HEK293 (cell line): ENCODE measurements around the gene CASK.

Experiments
- CTCF ChIA-PET: fragments of 350-600 bp; formaldehyde crosslinking; extraction: SDS; loops from one replicate; lab custom pipeline; 2021; ENCODE audit warnings: antibody characterized with exemption; lab: Yijun Ruan, JAX
- POLR2A ChIA-PET: fragments of 300-600 bp; formaldehyde crosslinking; extraction: SDS; loops from one replicate; lab custom pipeline; 2020; ENCODE audit warnings: antibody characterized with exemption, inconsistent platforms; lab: Yijun Ruan, JAX
- H3K27ac ChIP-seq: fragments of 200-500 bp; sonication (Bioruptor generic); 2 replicates; pipeline ENCODE4 v1.5.1; 2014; ENCODE audit warnings: low read depth, low read length, control low read depth, inconsistent platforms; ENCODE audit errors: extremely low read depth
- H3K36me3 ChIP-seq, 2 experiments: fragments of 200-500 bp in 1 of 2; sonication (Bioruptor generic) in 1 of 2; 1 replicate in 1 of 2; 2 replicates in 1 of 2; pipeline ENCODE4 v1.5.1; 2014 to 2017; ENCODE audit warnings: inconsistent platforms in 2 of 2, low read length in 2 of 2; ENCODE audit not compliant: control insufficient read depth in 2 of 2, insufficient read depth in 1 of 2
- H3K4me1 ChIP-seq: fragments of 200-500 bp; sonication (Bioruptor generic); 2 replicates; pipeline ENCODE4 v1.5.1; 2014; ENCODE audit warnings: mild to moderate bottlenecking, low read length, inconsistent platforms; ENCODE audit not compliant: control insufficient read depth, insufficient read depth
- H3K4me3 ChIP-seq: 2 replicates; pipeline ENCODE4 v1.5.1; 2011; ENCODE audit warnings: low read depth, mild to moderate bottlenecking, control low read depth, low read length, moderate library complexity
- H3K9me3 ChIP-seq: fragments of 200-500 bp; sonication (Bioruptor generic); 2 replicates; pipeline ENCODE4 v1.5.1; 2014; ENCODE audit warnings: low read depth, low read length, inconsistent platforms; ENCODE audit not compliant: control insufficient read depth, insufficient read depth
- ATF2 ChIP-seq: fragments of 450-650 bp; formaldehyde crosslinking; IDR thresholded peaks from 2 replicates; pipeline ENCODE4 v1.5.1; 2016; ENCODE audit warnings: missing biosample characterization, missing genetic modification characterization, low read depth
- HOXC10 ChIP-seq: sonication (generic); formaldehyde crosslinking; IDR thresholded peaks from 2 replicates; pipeline ENCODE4 v1.8.1; 2023; ENCODE audit warnings: mild to moderate bottlenecking, missing genetic modification reagents
- IKZF3 ChIP-seq: fragments of 450-650 bp; IDR thresholded peaks from 2 replicates; pipeline ENCODE4 v1.5.0; 2018; ENCODE audit warnings: missing biosample characterization, mild to moderate bottlenecking, missing genetic modification characterization, moderate library complexity
- KLF10 ChIP-seq: fragments of 450-650 bp; IDR thresholded peaks from 2 replicates; pipeline ENCODE4 v1.5.1; 2018; ENCODE audit warnings: missing biosample characterization, mild to moderate bottlenecking, missing genetic modification characterization
- KLF8 ChIP-seq: fragments of 450-650 bp; formaldehyde crosslinking; IDR thresholded peaks from 2 replicates; pipeline ENCODE4 v1.5.1; 2016; ENCODE audit warnings: missing biosample characterization, missing genetic modification characterization
- KLF9 ChIP-seq: fragments of 450-650 bp; formaldehyde crosslinking; IDR thresholded peaks from 2 replicates; pipeline ENCODE4 v1.5.1; 2016; ENCODE audit warnings: missing biosample characterization, missing genetic modification characterization, low read depth
- PRDM4 ChIP-seq: fragments of 450-650 bp; formaldehyde crosslinking; IDR thresholded peaks from 2 replicates; pipeline ENCODE4 v1.5.1; 2017; ENCODE audit warnings: missing biosample characterization, missing genetic modification characterization
- PRDM6 ChIP-seq: fragments of 450-650 bp; formaldehyde crosslinking; IDR thresholded peaks from 2 replicates; pipeline ENCODE4 v1.5.1; 2017; ENCODE audit warnings: missing biosample characterization, missing genetic modification characterization
- ZBTB17 ChIP-seq: fragments of 450-650 bp; formaldehyde crosslinking; IDR thresholded peaks from 2 replicates; pipeline ENCODE4 v1.5.1; 2016; ENCODE audit warnings: missing biosample characterization, missing genetic modification characterization
- ZFP37 ChIP-seq: fragments of 450-650 bp; formaldehyde crosslinking; IDR thresholded peaks from 2 replicates; pipeline ENCODE4 v1.5.1; 2016; ENCODE audit warnings: missing biosample characterization, missing genetic modification characterization
- ZNF132 ChIP-seq: fragments of 450-650 bp; formaldehyde crosslinking; IDR thresholded peaks from 2 replicates; pipeline ENCODE4 v1.5.1; 2017; ENCODE audit warnings: missing biosample characterization, missing genetic modification characterization, borderline replicate concordance
- ZNF169 ChIP-seq: fragments of 450-650 bp; formaldehyde crosslinking; IDR thresholded peaks from 2 replicates; pipeline ENCODE4 v1.5.1; 2016; ENCODE audit warnings: missing biosample characterization, missing genetic modification characterization
- ZNF221 ChIP-seq: fragments of 450-650 bp; formaldehyde crosslinking; IDR thresholded peaks from 2 replicates; pipeline ENCODE4 v1.5.1; 2017; ENCODE audit warnings: missing biosample characterization, missing genetic modification characterization, borderline replicate concordance
- ZNF23 ChIP-seq: fragments of 450-650 bp; formaldehyde crosslinking; IDR thresholded peaks from 2 replicates; pipeline ENCODE4 v1.5.1; 2016; ENCODE audit warnings: missing biosample characterization, missing genetic modification characterization, borderline replicate concordance
- ZNF266 ChIP-seq: fragments of 450-650 bp; formaldehyde crosslinking; IDR thresholded peaks from 2 replicates; pipeline ENCODE4 v1.5.1; 2016; ENCODE audit warnings: missing biosample characterization, missing genetic modification characterization, low read depth
- ZNF391 ChIP-seq: fragments of 450-650 bp; formaldehyde crosslinking; IDR thresholded peaks from 2 replicates; pipeline ENCODE4 v1.5.1; 2016; ENCODE audit warnings: low read depth, missing biosample characterization, missing genetic modification characterization, borderline replicate concordance
- ZNF394 ChIP-seq: fragments of 450-650 bp; formaldehyde crosslinking; IDR thresholded peaks from 2 replicates; pipeline ENCODE4 v1.5.1; 2016; ENCODE audit warnings: missing biosample characterization, missing genetic modification characterization, mild to moderate bottlenecking, moderate library complexity, borderline replicate concordance
- ZNF404 ChIP-seq: fragments of 450-650 bp; formaldehyde crosslinking; IDR thresholded peaks from 2 replicates; pipeline ENCODE4 v1.5.1; 2017; ENCODE audit warnings: missing biosample characterization, missing genetic modification characterization
- ZNF433 ChIP-seq: fragments of 450-650 bp; formaldehyde crosslinking; IDR thresholded peaks from 2 replicates; pipeline ENCODE4 v1.5.1; 2016; ENCODE audit warnings: missing biosample characterization, missing genetic modification characterization, low read depth
- ZNF501 ChIP-seq: fragments of 450-650 bp; formaldehyde crosslinking; IDR thresholded peaks from 2 replicates; pipeline ENCODE4 v1.5.1; 2016; ENCODE audit warnings: missing biosample characterization, missing genetic modification characterization
- ZNF530 ChIP-seq: fragments of 450-650 bp; formaldehyde crosslinking; IDR thresholded peaks from 2 replicates; pipeline ENCODE4 v1.5.1; 2016; ENCODE audit warnings: low read depth, missing biosample characterization, missing genetic modification characterization
- ZNF600 ChIP-seq: fragments of 450-650 bp; formaldehyde crosslinking; IDR thresholded peaks from 2 replicates; pipeline ENCODE4 v1.5.1; 2016; ENCODE audit warnings: missing biosample characterization, missing genetic modification characterization
- ZNF623 ChIP-seq: fragments of 450-650 bp; formaldehyde crosslinking; IDR thresholded peaks from 2 replicates; pipeline ENCODE4 v1.5.1; 2016; ENCODE audit warnings: missing biosample characterization, missing genetic modification characterization
- ZNF629 ChIP-seq: fragments of 450-650 bp; formaldehyde crosslinking; IDR thresholded peaks from 2 replicates; pipeline ENCODE4 v1.5.1; 2017; ENCODE audit warnings: missing biosample characterization, missing genetic modification characterization
- ZNF664 ChIP-seq: fragments of 450-650 bp; formaldehyde crosslinking; IDR thresholded peaks from 2 replicates; pipeline ENCODE4 v1.5.1; 2016; ENCODE audit warnings: missing biosample characterization, missing genetic modification characterization
- ZNF670 ChIP-seq: fragments of 450-650 bp; formaldehyde crosslinking; IDR thresholded peaks from 2 replicates; pipeline ENCODE4 v1.5.1; 2016; ENCODE audit warnings: missing biosample characterization, missing genetic modification characterization, low read depth
- ZNF701 ChIP-seq: fragments of 450-650 bp; formaldehyde crosslinking; IDR thresholded peaks from 2 replicates; pipeline ENCODE4 v1.5.1; 2016; ENCODE audit warnings: missing biosample characterization, missing genetic modification characterization
- ZNF747 ChIP-seq: fragments of 450-650 bp; formaldehyde crosslinking; IDR thresholded peaks from 2 replicates; pipeline ENCODE4 v1.5.1; 2016; ENCODE audit warnings: missing biosample characterization, missing genetic modification characterization
- ZNF768 ChIP-seq: fragments of 450-650 bp; formaldehyde crosslinking; IDR thresholded peaks from 2 replicates; pipeline ENCODE4 v1.5.1; 2018; ENCODE audit warnings: missing biosample characterization, mild to moderate bottlenecking, missing genetic modification characterization
- ZNF777 ChIP-seq: fragments of 450-650 bp; formaldehyde crosslinking; IDR thresholded peaks from 2 replicates; pipeline ENCODE4 v1.5.1; 2017; ENCODE audit warnings: missing biosample characterization, missing genetic modification characterization, borderline replicate concordance
- TF ChIP-seq, protein P1 (sequence below): fragments of 450-650 bp; formaldehyde crosslinking; IDR thresholded peaks from 2 replicates; pipeline ENCODE4 v1.5.1; 2016; ENCODE audit warnings: missing biosample characterization, missing genetic modification characterization

CASK gene

DNA sequence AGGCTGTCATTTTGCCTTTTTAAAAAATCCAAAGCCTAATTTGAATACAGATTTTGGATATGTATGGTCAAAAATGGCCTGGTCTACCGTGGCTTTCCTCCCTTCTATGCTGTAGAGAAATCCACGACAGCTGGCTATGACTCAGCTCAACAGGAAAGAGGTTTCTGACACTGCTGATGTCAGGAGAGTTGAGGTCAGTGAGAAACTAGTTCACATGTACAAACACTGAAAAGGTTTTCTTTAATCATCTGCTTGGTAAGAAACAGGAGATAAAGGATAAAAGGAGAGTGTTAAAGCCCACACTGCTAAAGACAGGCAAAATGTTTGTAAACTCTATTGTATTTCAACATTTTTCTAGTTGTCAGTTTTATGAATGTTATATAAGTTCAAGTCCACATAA is 362.3 kb downstream of the CASK start (continued):
- TF ChIP-seq HOXC10 (CRISPR knock-in tag) (no peak), ZNF391 (tag by site-specific recombination) (no peak), PRDM6 (tag by site-specific recombination) (peak; percentile 68), ZNF629 (tag by site-specific recombination) (peak; percentile 60), ZNF670 (tag by site-specific recombination) (no peak), ZNF664 (tag by site-specific recombination) (no peak), KLF10 (tag by site-specific recombination) (no peak), ZNF132 (tag by site-specific recombination) (no peak), ZNF530 (tag by site-specific recombination) (no peak)
- TF ChIP-seq, protein P1, sequence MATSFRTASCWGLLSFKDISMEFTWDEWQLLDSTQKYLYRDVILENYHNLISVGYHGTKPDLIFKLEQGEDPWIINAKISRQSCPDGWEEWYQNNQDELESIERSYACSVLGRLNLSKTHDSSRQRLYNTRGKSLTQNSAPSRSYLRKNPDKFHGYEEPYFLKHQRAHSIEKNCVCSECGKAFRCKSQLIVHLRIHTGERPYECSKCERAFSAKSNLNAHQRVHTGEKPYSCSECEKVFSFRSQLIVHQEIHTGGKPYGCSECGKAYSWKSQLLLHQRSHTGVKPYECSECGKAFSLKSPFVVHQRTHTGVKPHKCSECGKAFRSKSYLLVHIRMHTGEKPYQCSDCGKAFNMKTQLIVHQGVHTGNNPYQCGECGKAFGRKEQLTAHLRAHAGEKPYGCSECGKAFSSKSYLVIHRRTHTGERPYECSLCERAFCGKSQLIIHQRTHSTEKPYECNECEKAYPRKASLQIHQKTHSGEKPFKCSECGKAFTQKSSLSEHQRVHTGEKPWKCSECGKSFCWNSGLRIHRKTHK: no peak

DNA sequence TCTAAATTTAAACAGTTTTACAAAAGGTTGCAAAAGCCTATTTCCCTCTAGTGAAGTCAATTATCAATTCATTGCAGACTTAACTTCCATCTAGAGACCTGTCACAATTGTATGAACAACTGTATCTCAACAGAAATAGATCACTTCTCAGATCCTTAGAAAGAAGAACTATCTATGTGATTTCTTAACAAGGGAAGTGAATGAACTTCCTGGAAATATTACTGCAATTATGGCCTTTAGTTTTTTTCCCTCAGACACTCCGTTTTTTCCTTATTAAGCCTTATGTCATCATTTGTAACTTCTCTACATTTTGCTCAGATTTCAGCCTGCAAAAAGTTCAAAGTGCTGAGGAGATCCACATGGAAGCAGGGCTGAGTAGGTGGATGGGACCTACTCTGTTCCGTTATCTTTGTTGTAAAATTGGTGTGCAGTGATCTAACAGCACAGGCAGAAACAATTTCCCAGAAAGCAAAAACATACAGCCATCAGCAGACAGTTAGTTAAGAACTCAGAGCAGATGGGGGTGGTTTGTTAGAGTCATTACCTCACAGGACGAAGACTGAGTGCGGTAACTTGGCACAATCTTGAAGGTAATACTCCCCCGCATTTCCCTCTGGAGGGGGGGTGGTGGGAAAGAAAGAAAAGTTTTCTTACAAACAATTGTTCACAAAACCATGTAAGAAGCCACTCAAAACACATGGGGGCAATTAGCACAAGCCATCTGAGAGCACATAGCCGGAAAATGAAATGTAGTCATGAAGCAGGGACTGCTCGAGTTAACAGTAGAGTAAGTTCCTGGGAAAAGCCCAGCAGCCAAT is 363.9 kb downstream of the CASK start:
- peak overlapping the region; percentile 7 for H3K27ac ChIP-seq
- no peak overlapping the region for H3K4me3 ChIP-seq
- H3K9me3 ChIP-seq: no peaks in the 10 kb centered on the region
- H3K36me3 ChIP-seq: no peaks in the 10 kb centered on the region
- H3K4me1 ChIP-seq: no peaks in the 10 kb centered on the region
- ChIA-PET POLR2A (no interaction called here), CTCF (interaction anchor here (0.6 to 1.8 kb wide), 6 partner anchors 11 to 208 kb away, joined by 3 to 26 read pairs (median 4); no protein-coding TSS in a partner anchor)
- TF ChIP-seq ZNF623 (tag by site-specific recombination) (no peak), ZNF404 (tag by site-specific recombination) (no peak), ZNF600 (tag by site-specific recombination) (0 out of 2 replicates have a peak, but pooled peaks have one; percentile 13), ZNF701 (tag by site-specific recombination) (no peak), ZNF501 (tag by site-specific recombination) (no peak), ZNF23 (tag by site-specific recombination) (no peak), ZNF530 (tag by site-specific recombination) (no peak), ZNF169 (tag by site-specific recombination) (no peak), KLF9 (tag by site-specific recombination) (no peak), KLF8 (no peak), ZNF221 (tag by site-specific recombination) (no peak), IKZF3 (no peak), ZBTB17 (tag by site-specific recombination) (peak; percentile 50; the same call in 1 of the 2 replicates), ATF2 (tag by site-specific recombination) (no peak), ZNF768 (tag by site-specific recombination) (no peak), ZNF433 (tag by site-specific recombination) (no peak), ZNF394 (tag by site-specific recombination) (no peak), ZNF747 (tag by site-specific recombination) (no peak), PRDM4 (no peak), ZNF266 (no peak), ZNF777 (tag by site-specific recombination) (no peak), ZFP37 (tag by site-specific recombination) (no peak)
